K562 (cell line): Measurements from ENCODE around the gene RAB4B. TPM values are rescaled to one million over a fixed set of nuclear protein-coding genes. Genes with fewer than 3 reads are reported as not detected.

ENCODE experiments used
- BRCA1 ChIP-seq, 2 experiments: fragments of 450-650 bp in 1 of 2; sonication (generic) in 1 of 2; formaldehyde crosslinking in 1 of 2; IDR thresholded peaks; 2 replicates each; pipeline versions ENCODE4 v1.5.0 to v1.6.1; 2017 to 2020; ENCODE audit warnings: mild to moderate bottlenecking in 1 of 2, missing genetic modification reagents in 1 of 2
- JUNB ChIP-seq: fragments of 450-650 bp; formaldehyde crosslinking; conservative IDR thresholded peaks from 2 replicates; pipeline ENCODE4 v1.4.0; 2020; ENCODE audit warnings: mild to moderate bottlenecking
- KDM5B ChIP-seq: fragments of 200-600 bp; sonication (generic); IDR thresholded peaks from 2 replicates; pipeline ENCODE4 v1.6.1; 2012; ENCODE audit warnings: low read depth, mild to moderate bottlenecking, moderate library complexity, low read length, control low read depth, inconsistent platforms; ENCODE audit not compliant: insufficient replicate concordance
- NFIC ChIP-seq: fragments of 450-650 bp; IDR thresholded peaks from 2 replicates; pipeline ENCODE4 v1.6.1; 2017; ENCODE audit warnings: mild to moderate bottlenecking, inconsistent platforms
- RUNX1 ChIP-seq: sonication (generic); IDR thresholded peaks from 2 replicates; pipeline ENCODE4 v1.6.1; 2016; ENCODE audit warnings: antibody characterized with exemption, low read depth
- SRSF7 ChIP-seq: fragments of 200-400 bp; formaldehyde crosslinking; optimal IDR thresholded peaks from 2 replicates; pipeline ENCODE3; 2017; ENCODE audit warnings: mild to moderate bottlenecking, low read depth, low read length
- XRCC4 ChIP-seq: IDR thresholded peaks from one replicate; pipeline ENCODE4 v1.6.1; 2011; ENCODE audit not compliant: insufficient read depth, insufficient read length; ENCODE audit errors: extremely low read depth
- ZNF133 ChIP-seq: fragments of 250-450 bp; sonication (Bioruptor Pico); IDR thresholded peaks from 2 replicates; pipeline ENCODE4 v1.4.0; 2020; ENCODE audit warnings: mild to moderate bottlenecking
- ZNF589 ChIP-seq: fragments of 200-800 bp; sonication (Bioruptor generic); IDR thresholded peaks from 2 replicates; pipeline ENCODE4 v1.6.1; 2016; ENCODE audit warnings: low read depth, missing genetic modification characterization, missing compliant biosample characterization
- polyA plus RNA-seq, 8 experiments: library from polyadenylated mRNA; depleted of rRNA in 4 of 8; stranded (reverse) in 5 of 8; unstranded in 3 of 8; fragments of >200 nt; fragmentation: Nextera tagmentation in 2 of 8; fragmentation: Illumina TruSeq in 1 of 8; extraction: Ambion mirVana in 2 of 8; extraction: Trizol in 1 of 8; gene quantifications; 2 replicates each; pipeline versions ENCODE4 v1.2.1 to v1.2.3, GENCODE V29; 2011 to 2014; ENCODE audit warnings: inconsistent platforms in 1 of 8, missing spikeins in 1 of 8
- total RNA-seq, 7 experiments: library from RNA; depleted of rRNA in 6 of 7; stranded (reverse); fragments of >200 nt in 6 of 7; fragmentation: Illumina TruSeq in 2 of 7; extraction: Trizol in 2 of 7; gene quantifications; 2 replicates each; pipeline versions ENCODE4 v1.2.1 to v1.2.3, GENCODE V29; 2011 to 2021; ENCODE audit warnings: low replicate concordance in 1 of 7
- TF ChIP-seq, protein P1 (sequence below): sonication (generic); formaldehyde crosslinking; IDR thresholded peaks from 2 replicates; pipeline ENCODE4 v1.8.0; 2022; ENCODE audit warnings: mild to moderate bottlenecking, low read depth, missing genetic modification reagents
- TF ChIP-seq, protein P2 (sequence below), 2 experiments: fragments of 450-650 bp; conservative IDR thresholded peaks; 2 replicates each; pipeline ENCODE4 v1.6.1; 2017; ENCODE audit warnings: mild to moderate bottlenecking in 2 of 2, moderate library complexity in 2 of 2
- TF ChIP-seq, protein P3 (sequence below): fragments of 250-450 bp; sonication (Bioruptor Pico); IDR thresholded peaks from 2 replicates; pipeline ENCODE4 v1.8.0; 2022; ENCODE audit warnings: inconsistent platforms, mild to moderate bottlenecking, moderate library complexity, borderline replicate concordance
- TF ChIP-seq, protein P4 (sequence below), 2 experiments: fragments of 450-650 bp in 1 of 2; sonication (generic) in 1 of 2; formaldehyde crosslinking in 1 of 2; IDR thresholded peaks; 2 replicates each; pipeline versions ENCODE4 v1.7.1 to v1.9.0; 2016 to 2022; ENCODE audit warnings: inconsistent platforms in 1 of 2, mild to moderate bottlenecking in 1 of 2, missing genetic modification reagents in 1 of 2

RAB4B gene
- total and polyA plus RNA-seq, 9 of the 15 experiments (the other 6 are each of a cell fraction or from before 2014, with no cell fraction given), result 0.28 to 20.4 (median 9.0) TPM

DNA sequence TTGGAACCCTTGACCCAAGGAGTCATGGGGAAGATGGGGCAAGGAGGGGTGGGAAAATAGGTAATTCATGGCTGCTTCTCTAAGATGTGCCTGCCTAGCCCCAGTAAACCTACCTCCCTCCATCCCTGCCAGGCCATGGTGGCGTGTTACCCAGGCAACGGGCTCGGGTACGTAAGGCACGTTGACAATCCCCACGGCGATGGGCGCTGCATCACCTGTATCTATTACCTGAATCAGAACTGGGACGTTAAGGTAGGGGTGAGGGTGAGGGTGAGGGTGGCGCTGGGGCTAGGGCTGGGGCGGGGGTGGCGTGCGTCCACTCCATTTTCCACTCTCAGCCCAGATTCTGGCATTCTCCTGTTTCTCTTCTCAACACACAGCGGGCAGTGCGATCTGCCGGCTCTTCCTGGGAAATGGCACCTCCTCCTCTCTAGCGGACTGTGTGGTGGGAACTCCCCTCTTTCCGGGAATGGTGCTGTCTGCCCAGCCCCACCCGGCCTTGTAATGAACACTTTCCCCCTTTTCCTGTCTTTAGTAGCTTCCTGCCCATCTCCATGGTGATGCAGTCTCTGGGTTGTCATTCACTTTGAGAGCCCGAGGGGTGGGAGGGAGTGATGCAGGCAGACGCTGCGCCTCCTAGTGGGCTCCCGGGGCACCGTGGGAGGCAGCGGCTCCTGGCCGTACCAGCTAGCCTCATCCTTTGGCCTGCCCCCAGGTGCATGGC is 28.5 kb downstream of the RAB4B start (continued):
- TF ChIP-seq RUNX1, result no peak
- TF ChIP-seq, protein P1, sequence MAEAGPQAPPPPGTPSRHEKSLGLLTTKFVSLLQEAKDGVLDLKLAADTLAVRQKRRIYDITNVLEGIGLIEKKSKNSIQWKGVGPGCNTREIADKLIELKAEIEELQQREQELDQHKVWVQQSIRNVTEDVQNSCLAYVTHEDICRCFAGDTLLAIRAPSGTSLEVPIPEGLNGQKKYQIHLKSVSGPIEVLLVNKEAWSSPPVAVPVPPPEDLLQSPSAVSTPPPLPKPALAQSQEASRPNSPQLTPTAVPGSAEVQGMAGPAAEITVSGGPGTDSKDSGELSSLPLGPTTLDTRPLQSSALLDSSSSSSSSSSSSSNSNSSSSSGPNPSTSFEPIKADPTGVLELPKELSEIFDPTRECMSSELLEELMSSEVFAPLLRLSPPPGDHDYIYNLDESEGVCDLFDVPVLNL (CRISPR knock-in tag), result no peak
- TF ChIP-seq BRCA1 (IDR thresholded peaks at IDR 0.05), result no peak
- TF ChIP-seq BRCA1 (CRISPR knock-in tag; IDR thresholded peaks at IDR 0.05), result no peak
- TF ChIP-seq NFIC, result peak; percentile 27; the same call in 1 of the 2 replicates
- TF ChIP-seq KDM5B, result no peak
- TF ChIP-seq, protein P2, sequence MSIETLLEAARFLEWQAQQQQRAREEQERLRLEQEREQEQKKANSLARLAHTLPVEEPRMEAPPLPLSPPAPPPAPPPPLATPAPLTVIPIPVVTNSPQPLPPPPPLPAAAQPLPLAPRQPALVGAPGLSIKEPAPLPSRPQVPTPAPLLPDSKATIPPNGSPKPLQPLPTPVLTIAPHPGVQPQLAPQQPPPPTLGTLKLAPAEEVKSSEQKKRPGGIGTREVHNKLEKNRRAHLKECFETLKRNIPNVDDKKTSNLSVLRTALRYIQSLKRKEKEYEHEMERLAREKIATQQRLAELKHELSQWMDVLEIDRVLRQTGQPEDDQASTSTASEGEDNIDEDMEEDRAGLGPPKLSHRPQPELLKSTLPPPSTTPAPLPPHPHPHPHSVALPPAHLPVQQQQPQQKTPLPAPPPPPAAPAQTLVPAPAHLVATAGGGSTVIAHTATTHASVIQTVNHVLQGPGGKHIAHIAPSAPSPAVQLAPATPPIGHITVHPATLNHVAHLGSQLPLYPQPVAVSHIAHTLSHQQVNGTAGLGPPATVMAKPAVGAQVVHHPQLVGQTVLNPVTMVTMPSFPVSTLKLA (conservative IDR thresholded peaks at IDR 0.05), result peak in 1 of 2 experiments; percentile 45; a peak in 1 of 4 replicates
- TF ChIP-seq JUNB (CRISPR knock-in tag), result no peak
- no peak for TF ChIP-seq SRSF7
- TF ChIP-seq, protein P3, sequence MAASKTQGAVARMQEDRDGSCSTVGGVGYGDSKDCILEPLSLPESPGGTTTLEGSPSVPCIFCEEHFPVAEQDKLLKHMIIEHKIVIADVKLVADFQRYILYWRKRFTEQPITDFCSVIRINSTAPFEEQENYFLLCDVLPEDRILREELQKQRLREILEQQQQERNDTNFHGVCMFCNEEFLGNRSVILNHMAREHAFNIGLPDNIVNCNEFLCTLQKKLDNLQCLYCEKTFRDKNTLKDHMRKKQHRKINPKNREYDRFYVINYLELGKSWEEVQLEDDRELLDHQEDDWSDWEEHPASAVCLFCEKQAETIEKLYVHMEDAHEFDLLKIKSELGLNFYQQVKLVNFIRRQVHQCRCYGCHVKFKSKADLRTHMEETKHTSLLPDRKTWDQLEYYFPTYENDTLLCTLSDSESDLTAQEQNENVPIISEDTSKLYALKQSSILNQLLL (CRISPR knock-in tag), result no peak
- TF ChIP-seq ZNF133 (CRISPR knock-in tag), result no peak
- no peak for TF ChIP-seq ZNF589 (CRISPR knock-in tag)
- TF ChIP-seq, protein P4, sequence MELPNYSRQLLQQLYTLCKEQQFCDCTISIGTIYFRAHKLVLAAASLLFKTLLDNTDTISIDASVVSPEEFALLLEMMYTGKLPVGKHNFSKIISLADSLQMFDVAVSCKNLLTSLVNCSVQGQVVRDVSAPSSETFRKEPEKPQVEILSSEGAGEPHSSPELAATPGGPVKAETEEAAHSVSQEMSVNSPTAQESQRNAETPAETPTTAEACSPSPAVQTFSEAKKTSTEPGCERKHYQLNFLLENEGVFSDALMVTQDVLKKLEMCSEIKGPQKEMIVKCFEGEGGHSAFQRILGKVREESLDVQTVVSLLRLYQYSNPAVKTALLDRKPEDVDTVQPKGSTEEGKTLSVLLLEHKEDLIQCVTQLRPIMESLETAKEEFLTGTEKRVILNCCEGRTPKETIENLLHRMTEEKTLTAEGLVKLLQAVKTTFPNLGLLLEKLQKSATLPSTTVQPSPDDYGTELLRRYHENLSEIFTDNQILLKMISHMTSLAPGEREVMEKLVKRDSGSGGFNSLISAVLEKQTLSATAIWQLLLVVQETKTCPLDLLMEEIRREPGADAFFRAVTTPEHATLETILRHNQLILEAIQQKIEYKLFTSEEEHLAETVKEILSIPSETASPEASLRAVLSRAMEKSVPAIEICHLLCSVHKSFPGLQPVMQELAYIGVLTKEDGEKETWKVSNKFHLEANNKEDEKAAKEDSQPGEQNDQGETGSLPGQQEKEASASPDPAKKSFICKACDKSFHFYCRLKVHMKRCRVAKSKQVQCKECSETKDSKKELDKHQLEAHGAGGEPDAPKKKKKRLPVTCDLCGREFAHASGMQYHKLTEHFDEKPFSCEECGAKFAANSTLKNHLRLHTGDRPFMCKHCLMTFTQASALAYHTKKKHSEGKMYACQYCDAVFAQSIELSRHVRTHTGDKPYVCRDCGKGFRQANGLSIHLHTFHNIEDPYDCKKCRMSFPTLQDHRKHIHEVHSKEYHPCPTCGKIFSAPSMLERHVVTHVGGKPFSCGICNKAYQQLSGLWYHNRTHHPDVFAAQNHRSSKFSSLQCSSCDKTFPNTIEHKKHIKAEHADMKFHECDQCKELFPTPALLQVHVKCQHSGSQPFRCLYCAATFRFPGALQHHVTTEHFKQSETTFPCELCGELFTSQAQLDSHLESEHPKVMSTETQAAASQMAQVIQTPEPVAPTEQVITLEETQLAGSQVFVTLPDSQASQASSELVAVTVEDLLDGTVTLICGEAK (IDR thresholded peaks at IDR 0.05), result no peak
- TF ChIP-seq, protein P4 (CRISPR knock-in tag; IDR thresholded peaks at IDR 0.05), result no peak
- no peak for TF ChIP-seq XRCC4
